Right cardiac atrium (tissue), 5 donors: ENCODE results near the gene RTRAF. TPM values are rescaled to one million over a fixed set of nuclear protein-coding genes. Genes with fewer than 3 reads are reported as not detected.

Experiments used
- ATAC-seq, 2 donors: fragments of 200-7000 bp; cut with Tn5 transposase; one replicate each; pipeline versions ENCODE4 v1.8.0 to v1.9.1; 2020; ENCODE audit warnings: moderate library complexity in 2 of 2, mild to moderate bottlenecking in 1 of 2
- DNase-seq, 3 donors: peaks; one replicate each; pipeline ENCODE4 v3.0.0-alpha.2; 2020
- H3K27ac ChIP-seq: one replicate; pipeline ENCODE4 v1.5.1; 2013; ENCODE audit warnings: mild to moderate bottlenecking, low read length, control low read depth, moderate library complexity
- H3K27me3 ChIP-seq: one replicate; pipeline ENCODE4 v1.6.1; 2013; ENCODE audit not compliant: control insufficient read depth, insufficient read depth
- H3K4me1 ChIP-seq: one replicate; pipeline ENCODE4 v1.6.1; 2013; ENCODE audit warnings: low read length; ENCODE audit not compliant: control insufficient read depth, insufficient read depth
- H3K4me3 ChIP-seq: one replicate; pipeline ENCODE4 v1.5.1; 2013; ENCODE audit warnings: low read length, control low read depth
- H3K9me3 ChIP-seq: one replicate; pipeline ENCODE4 v1.6.1; 2013; ENCODE audit warnings: low read length; ENCODE audit not compliant: control insufficient read depth
- WGBS: extraction: QIAGEN DNeasy Blood & Tissue Kit; methylation state at CpG from one replicate; pipeline ENCODE4 v1.1.7; 2013; 5-methylcytosine and 5-hydroxymethylcytosine counted together
- intact Hi-C, 4 donors: fragments of 100-400 bp; cut with DNase I; formaldehyde crosslinking; loops; one replicate each; pipeline versions ENCODE4 v1.11.0 to v1.14.0; 2022 to 2023
- long read RNA-seq, 4 donors: library from polyadenylated mRNA; unstranded; transcript quantifications; one replicate each; pipeline ENCODE4 v2.0.0, GENCODE V29; 2020 to 2021
- polyA plus RNA-seq: library from polyadenylated mRNA; stranded (reverse); fragments of 200-250 nt; gene quantifications from one replicate; pipeline ENCODE4 v1.2.3, GENCODE V29; 2013
- total RNA-seq, 4 donors: library from RNA; stranded (reverse); fragmentation: NEBNext Ultra II Directional; extraction: Animal tissue kit (Norgen Biotek cat#: 25700); gene quantifications; one replicate each; pipeline ENCODE4 v1.2.1, GENCODE V29; 2021
- donor health status: healthy with polysubstance abuse.
- donor health status: DM: no; HTN: yes; CAD: no.
- donor health status: DM: no; HTN: no; CAD: no.
- donor health status: DM: no; HTN: yes; CAD: no; lungs with severe emphysema.
- donor health status: DM: yes; HTN: yes; CAD: no.

The RTRAF gene
- total RNA-seq (100 to 1,000 TPM; 160 to 217 (median 190) TPM), polyA plus RNA-seq (190 TPM)
- long read RNA-seq, donor 1, full-length matches to known transcripts: 95 of 98 reads
- long read RNA-seq, donor 1, partial matches to known transcripts: 1 of 98 reads
- long read RNA-seq, donor 1, other reads (novel, unspliced or antisense): 2 of 98 reads
- long read RNA-seq, donor 2, full-length matches to known transcripts: 75 of 82 reads
- long read RNA-seq, donor 2, partial matches to known transcripts: 0 of 82 reads
- long read RNA-seq, donor 2, other reads (novel, unspliced or antisense): 7 of 82 reads
- long read RNA-seq, donor 3, full-length matches to known transcripts: 141 of 151 reads
- long read RNA-seq, donor 3, partial matches to known transcripts: 0 of 151 reads
- long read RNA-seq, donor 3, other reads (novel, unspliced or antisense): 10 of 151 reads
- long read RNA-seq, donor 4, full-length matches to known transcripts: 64 of 68 reads
- long read RNA-seq, donor 4, partial matches to known transcripts: 0 of 68 reads
- long read RNA-seq, donor 4, other reads (novel, unspliced or antisense): 4 of 68 reads

- Histone ChIP-seq H3K4me1 (no peaks in the 10 kb centered on the region), H3K27me3 (no peaks in the 10 kb centered on the region)
- intact Hi-C loops: loop anchor here in 2 of 4 donors (10.0 kb wide), 1 partner anchor 205 kb away; no protein-coding TSS in a partner anchor
Measured at GRCh38 chr14:51989293-51990234, at the start of gene RTRAF. Gene RTRAF, plus strand, starts transcription at chr14:51989546. Its CDS starts 94 bp downstream, at chr14:51989640.

GRCh38 chr14:51939755-51940301, 49.5 kb upstream of the RTRAF start:
- Histone ChIP-seq H3K27ac (no peak overlapping the region), H3K27me3 (no peaks in the 10 kb centered on the region), H3K4me1 (no peaks in the 10 kb centered on the region), H3K9me3 (no peaks in the 10 kb centered on the region), H3K4me3 (no peak overlapping the region)
- DNase-seq (peak in 1 of 3 donors; percentile 44), ATAC-seq (peak in 1 of 2 donors; percentile 25)
- intact Hi-C loops: no loop called here
- 63% methylated on average over 10 of the region's 10 CpGs for WGBS

More at GRCh38 chr14:51989293-51990234, at the start of gene RTRAF:
- Histone ChIP-seq H3K27ac (peak within 1 kb of the TSS; percentile 53), H3K9me3 (no peaks in the 10 kb centered on the region), H3K4me3 (peak within 1 kb of the TSS; percentile 76)
- WGBS: under 1% methylated on average over 72 of the region's 72 CpGs
- ATAC-seq: peak; percentile 99 to 100
- DNase-seq: peak; percentile 96 to 98 (median 97)

GRCh38 chr14:51942971-51943370, 46.4 kb upstream of the RTRAF start:
- ATAC-seq: no peak
- 94% methylated on average over 2 of the region's 2 CpGs for WGBS
- Histone ChIP-seq H3K4me3 (no peak overlapping the region), H3K4me1 (no peaks in the 10 kb centered on the region), H3K27ac (no peak overlapping the region), H3K9me3 (no peaks in the 10 kb centered on the region), H3K27me3 (no peaks in the 10 kb centered on the region)
- intact Hi-C loops: no loop called here
- DNase-seq: no peak

GRCh38 chr14:51950007-51950406, 39.3 kb upstream of the RTRAF start:
- DNase-seq (no peak), ATAC-seq (peak; percentile 14 to 28)
- H3K9me3 ChIP-seq: no peaks in the 10 kb centered on the region
- H3K27ac ChIP-seq: no peak overlapping the region
- no peaks in the 10 kb centered on the region for H3K27me3 ChIP-seq
- WGBS: 68% methylated on average over 2 of the region's 2 CpGs
- H3K4me3 ChIP-seq: no peak overlapping the region
- intact Hi-C loops: no loop called here
- H3K4me1 ChIP-seq: no peaks in the 10 kb centered on the region

- H3K9me3 ChIP-seq: no peaks in the 10 kb centered on the region
- intact Hi-C loops: no loop called here
- 60% methylated on average over 3 of the region's 3 CpGs for WGBS
- DNase-seq (no peak), ATAC-seq (no peak)
- no peak overlapping the region for H3K4me3 ChIP-seq
- H3K27ac ChIP-seq: no peak overlapping the region
- H3K27me3 ChIP-seq: no peaks in the 10 kb centered on the region
- H3K4me1 ChIP-seq: no peaks in the 10 kb centered on the region
Measured at GRCh38 chr14:51951656-51952055, 37.7 kb upstream of the RTRAF start.

- intact Hi-C loops: no loop called here
- DNase-seq: no peak
- ATAC-seq: no peak
- Histone ChIP-seq H3K9me3 (no peaks in the 10 kb centered on the region), H3K4me3 (no peak overlapping the region), H3K27me3 (no peaks in the 10 kb centered on the region), H3K27ac (no peak overlapping the region), H3K4me1 (no peaks in the 10 kb centered on the region)
- WGBS: 83% methylated on average over 2 of the region's 2 CpGs
Measured at GRCh38 chr14:51954031-51954430, 35.3 kb upstream of the RTRAF start.

- ATAC-seq (no peak), DNase-seq (no peak)
- Histone ChIP-seq H3K27ac (no peak overlapping the region), H3K4me3 (no peak overlapping the region), H3K4me1 (no peaks in the 10 kb centered on the region), H3K27me3 (no peaks in the 10 kb centered on the region), H3K9me3 (no peaks in the 10 kb centered on the region)
- 92% methylated on average over 3 of the region's 3 CpGs for WGBS
- intact Hi-C loops: no loop called here
Measured at GRCh38 chr14:51954657-51955056, 34.7 kb upstream of the RTRAF start.

- Histone ChIP-seq H3K27ac (no peak overlapping the region), H3K4me3 (no peak overlapping the region), H3K27me3 (no peaks in the 10 kb centered on the region), H3K4me1 (no peaks in the 10 kb centered on the region), H3K9me3 (no peaks in the 10 kb centered on the region)
- intact Hi-C loops: no loop called here
- no peak for ATAC-seq
- WGBS: 41% methylated on average over 2 of the region's 2 CpGs
- no peak for DNase-seq
Measured at GRCh38 chr14:51957950-51958349, 31.4 kb upstream of the RTRAF start.

GRCh38 chr14:51959928-51960327, 29.4 kb upstream of the RTRAF start:
- no peak for ATAC-seq
- 95% methylated on average over 1 of the region's 1 CpG for WGBS
- Histone ChIP-seq H3K27me3 (no peaks in the 10 kb centered on the region), H3K9me3 (no peaks in the 10 kb centered on the region), H3K27ac (no peak overlapping the region), H3K4me3 (no peak overlapping the region), H3K4me1 (no peaks in the 10 kb centered on the region)
- no peak for DNase-seq
- intact Hi-C loops: no loop called here

GRCh38 chr14:51960866-51961265, 28.5 kb upstream of the RTRAF start:
- H3K4me3 ChIP-seq: no peak overlapping the region
- no peaks in the 10 kb centered on the region for H3K27me3 ChIP-seq
- intact Hi-C loops: no loop called here
- no peak for ATAC-seq
- H3K4me1 ChIP-seq: no peaks in the 10 kb centered on the region
- no peaks in the 10 kb centered on the region for H3K9me3 ChIP-seq
- no peak overlapping the region for H3K27ac ChIP-seq
- no peak for DNase-seq
